ENCODE results near the gene CDKN2AIP.
"Not testable (repeated sequence)": the region's sequence is repeated elsewhere in the genome, so short reads cannot be mapped to it uniquely, and the experiment has no call there.

The CDKN2AIP gene

DNA sequence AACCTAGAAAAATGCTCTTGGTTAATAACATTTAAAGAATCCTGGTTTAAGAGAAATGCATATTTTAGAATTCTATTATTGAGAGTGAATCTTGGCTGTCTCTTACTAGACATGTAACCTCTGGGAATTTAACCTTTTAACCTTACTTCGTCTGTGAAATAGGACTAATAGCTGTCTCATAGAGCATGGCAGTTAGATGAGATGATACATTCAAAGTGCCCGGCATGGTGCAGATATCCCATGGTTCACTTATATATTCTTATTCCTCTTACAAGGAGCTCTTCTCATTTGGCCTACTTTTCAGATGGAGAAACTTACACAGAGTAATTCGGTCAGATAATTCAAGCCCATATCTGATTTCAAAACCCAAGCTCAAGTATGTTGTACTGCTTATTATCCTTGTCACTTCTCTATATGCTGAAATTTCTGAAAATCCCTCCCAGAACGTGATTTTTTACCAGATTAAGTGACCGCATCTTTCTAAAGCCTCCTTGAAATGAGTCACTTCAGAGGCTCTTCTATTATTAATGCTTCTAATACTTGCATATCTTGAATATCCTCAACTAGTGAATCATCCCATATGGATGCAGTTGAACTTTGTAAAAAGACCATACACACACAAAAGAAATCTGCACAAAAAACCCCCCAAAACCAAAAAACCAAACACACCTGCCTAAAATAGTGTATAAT is 4.9 kb downstream of the CDKN2AIP start:
- DNase-seq, result no peak

DNA sequence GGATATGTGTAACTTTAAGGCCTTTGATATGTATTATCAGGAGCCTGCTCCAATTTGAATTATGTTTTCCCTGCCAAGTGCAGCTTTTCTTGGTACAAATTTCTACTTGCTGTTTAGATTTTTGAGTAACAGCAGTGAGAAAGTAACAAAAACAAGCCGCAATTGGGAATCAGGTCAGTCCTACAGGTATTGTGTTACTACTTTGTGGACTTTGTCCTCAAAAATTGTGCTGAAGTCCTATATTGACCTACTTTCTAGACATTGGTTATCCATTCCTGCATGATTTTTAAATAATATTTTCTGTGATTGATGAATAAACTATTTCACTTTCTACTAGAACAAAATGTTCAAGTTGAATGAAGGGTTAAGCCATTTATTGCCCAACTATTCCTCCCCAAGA is 5.7 kb downstream of the CDKN2AIP start:
- no peak for DNase-seq

- peak; percentile 92 to 93 for DNase-seq
These were observed 11.2 kb downstream of the CDKN2AIP start for GRCh38 chr4:183455431-183456195.

DNA sequence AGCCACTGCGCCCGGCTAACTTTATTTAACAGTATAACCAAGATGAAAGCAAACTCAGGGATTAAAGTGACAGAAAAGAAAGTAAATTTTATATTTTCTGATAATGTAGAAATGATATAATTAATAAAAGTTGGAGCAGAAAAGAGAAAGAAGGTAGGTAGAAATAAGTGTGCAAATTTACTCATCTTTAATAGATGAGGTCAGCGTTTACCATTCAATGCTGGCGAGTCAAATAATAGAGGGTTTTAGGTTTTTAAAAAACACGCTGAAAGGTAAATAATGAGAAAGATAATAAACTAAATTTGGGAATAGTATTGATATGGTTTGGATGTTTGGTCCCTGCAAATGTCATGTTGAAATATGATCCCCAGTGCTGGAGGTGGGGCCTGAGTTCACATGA is 13.6 kb downstream of the CDKN2AIP start:
- no peak for DNase-seq

DNA sequence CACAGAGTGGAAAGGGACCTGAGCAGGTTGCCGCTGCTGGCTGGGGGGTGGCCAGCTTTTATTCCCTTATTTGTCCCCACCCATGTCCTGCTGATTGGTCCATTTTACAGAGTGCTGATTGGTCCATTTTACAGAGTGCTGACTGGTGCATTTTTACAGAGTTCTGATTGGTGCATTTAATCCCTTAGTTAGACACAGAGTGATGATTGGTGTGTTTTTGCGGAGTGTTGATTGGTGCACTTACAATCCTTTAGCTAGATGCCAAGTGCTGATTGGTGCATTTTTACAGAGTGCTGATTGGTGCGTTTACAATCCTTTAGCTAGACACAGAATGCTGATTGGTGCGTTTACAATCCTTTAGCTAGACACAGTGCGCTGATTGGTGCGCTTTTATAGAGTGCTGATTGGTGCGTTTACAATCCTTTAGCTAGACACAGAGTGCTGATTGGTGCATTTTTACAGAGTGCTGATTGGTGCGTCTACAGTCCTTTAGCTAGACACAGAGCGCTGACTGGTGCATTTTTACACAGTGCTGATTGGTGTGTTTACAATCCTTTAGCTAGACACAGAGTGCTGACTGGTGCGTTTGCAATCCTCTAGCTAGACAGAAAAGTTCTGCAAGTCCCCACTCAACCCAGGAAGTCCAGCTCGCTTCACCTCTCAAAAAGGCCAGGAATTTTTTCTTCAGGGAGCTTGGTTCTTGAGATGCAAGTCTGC is 19.6 kb downstream of the CDKN2AIP start:
- not testable (repeated sequence) for DNase-seq

GRCh38 chr4:183465879-183466278 is 21.4 kb downstream of the CDKN2AIP start:
- peak; percentile 52 to 57 for DNase-seq

DNA sequence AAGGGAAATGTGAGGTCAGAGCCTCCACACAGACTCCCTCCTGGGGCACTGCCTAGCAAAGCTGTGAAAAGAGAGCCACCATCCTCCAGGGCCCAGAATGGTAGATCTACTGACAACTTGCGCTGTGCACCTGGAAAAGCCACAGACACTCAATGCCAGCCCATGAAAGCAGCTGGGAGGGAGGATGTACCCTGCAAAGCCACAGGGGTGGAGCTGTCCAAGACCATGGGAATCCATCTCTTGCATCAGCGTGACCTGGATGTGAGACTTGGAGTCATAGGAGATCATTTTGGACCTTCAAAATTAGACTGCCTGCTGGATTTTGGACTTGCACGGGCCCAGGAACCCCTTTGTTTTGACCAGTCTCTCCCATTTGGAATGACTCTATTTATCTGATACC is 22.8 kb downstream of the CDKN2AIP start:
- no peak for DNase-seq

DNA sequence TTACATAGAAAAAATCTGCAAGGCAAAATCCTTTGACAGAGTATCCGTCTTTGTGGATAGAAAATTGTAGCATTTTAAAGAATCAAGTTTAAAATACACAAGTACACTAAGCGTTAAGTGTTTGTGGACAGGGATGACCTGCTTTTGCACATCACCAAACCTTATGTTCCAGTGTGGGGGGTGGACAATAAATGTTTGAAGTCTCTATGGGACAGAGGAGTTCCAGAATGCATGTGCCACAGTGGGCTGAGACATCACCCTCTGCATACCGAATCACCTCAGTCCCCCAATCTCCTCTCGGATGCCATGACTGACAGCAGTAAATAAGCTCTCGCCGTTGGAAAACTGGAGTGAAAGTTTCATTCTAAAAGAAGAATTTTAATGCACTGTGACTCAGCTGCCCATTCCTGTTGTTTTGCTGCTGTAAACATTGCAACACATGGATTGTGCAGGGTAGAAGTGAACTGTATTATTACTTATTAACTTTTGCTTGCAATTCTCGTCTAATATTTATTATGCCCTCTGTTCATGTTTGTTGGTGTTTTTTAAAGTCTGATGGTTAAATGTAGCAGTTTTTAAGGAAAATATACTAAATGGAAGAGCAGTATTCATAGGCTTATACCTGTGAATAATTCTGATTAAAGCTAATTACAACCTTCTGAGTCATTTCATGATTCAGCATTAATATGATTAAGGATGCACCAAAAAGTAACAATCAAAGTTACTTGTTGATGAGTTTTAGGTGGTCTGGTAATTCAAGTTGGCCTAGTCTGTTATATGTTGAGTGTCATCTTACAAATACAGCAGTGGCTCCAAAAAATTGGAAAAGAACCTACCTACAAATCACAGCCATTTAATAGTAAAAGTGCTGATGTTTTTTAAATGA is 24.0 kb downstream of the CDKN2AIP start:
- DNase-seq, result no peak

GRCh38 chr4:183469285-183469684 is 24.8 kb downstream of the CDKN2AIP start:
- DNase-seq, result no peak

GRCh38 chr4:183469936-183470335 is 25.5 kb downstream of the CDKN2AIP start:
- no peak for DNase-seq

- DNase-seq, result no peak
These were observed 26.4 kb downstream of the CDKN2AIP start for GRCh38 chr4:183470821-183471220.

DNA sequence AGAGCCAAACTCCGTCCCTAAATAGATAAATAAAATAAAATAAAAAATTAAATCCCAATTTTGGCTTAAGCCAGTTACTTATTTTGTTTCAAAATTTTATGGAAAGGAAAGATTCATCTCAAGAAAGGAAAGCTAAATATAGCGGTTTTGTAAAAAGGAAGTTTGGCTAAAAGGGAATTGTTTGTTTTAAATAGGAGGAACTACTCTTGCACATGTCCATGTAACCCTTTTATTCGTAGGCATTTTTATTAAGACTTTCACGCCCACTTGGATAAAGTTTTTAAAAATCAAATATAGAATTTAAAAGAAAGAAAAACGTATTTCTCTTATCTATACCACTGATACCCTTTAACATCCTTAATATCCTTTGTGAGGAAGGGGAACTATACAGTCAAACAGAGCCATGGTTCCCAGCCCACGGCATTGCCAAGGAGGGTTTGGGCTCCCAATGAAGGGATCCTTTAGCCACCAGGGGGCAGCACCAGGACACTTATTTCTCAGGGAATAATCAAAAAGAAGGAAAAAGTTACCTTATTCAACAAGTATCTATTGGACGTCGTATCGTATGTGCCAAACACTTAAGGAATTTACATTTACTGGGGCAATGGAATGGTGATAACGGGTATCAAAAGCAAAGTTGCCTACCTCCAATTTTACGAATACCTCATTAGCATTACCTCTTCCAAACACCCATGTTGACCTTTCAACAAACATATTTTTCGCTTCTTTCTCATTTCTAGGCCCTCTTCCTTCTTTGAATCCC is 27.7 kb downstream of the CDKN2AIP start:
- peak; percentile 75 to 77 for DNase-seq

- DNase-seq, result no peak
These were observed 33.7 kb downstream of the CDKN2AIP start for GRCh38 chr4:183478123-183478522.

GRCh38 chr4:183478926-183479325 is 34.5 kb downstream of the CDKN2AIP start:
- DNase-seq, result no peak

DNA sequence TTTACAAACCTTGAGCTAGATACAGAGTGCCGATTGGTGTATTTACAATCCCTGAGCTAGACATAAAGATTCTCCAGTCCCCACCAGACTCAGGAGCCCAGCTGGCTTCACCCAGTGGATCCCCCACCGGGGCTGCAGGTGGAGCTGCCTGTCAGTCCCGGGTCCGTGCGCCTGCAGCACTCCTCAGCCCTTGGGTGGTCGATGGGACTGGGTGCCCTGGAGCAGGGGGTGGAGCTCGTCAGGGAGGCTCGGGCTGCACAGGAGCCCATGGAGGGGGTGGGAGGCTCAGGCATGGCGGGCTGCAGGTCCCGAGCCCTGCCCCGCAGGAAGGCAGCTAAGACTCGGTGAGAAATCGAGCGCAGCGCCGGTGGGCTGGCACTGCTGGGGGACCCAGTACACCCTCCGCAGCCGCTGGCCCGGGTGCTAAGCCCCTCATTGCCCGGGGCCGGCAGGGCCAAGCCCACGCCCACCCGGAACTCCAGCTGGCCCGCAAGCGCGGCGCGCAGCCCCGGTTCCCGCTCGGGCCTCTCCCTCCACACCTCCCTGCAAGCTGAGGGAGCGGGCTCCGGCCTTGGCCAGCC is 38.2 kb downstream of the CDKN2AIP start:
- not testable (repeated sequence) for DNase-seq

DNA sequence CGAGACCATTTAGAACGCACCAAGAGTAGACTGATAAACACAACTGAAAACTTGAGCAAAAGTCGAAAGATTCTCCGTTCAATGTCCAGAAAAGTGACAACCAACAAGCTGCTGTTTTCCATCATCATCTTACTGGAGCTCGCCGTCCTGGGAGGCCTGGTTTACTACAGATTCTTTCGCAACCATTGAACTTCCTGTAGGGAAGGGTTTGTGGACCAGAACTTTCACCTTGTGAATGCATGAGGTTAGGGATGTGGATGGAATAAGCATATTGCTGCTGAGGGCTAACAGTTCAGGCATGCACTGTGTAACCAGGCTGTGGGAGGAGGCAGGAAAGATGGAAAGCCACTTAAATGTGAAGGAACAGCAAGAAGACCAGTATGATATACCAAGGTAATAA is 39.6 kb downstream of the CDKN2AIP start:
- DNase-seq, result no peak

- DNase-seq, result no peak
These were observed 41.1 kb downstream of the CDKN2AIP start for GRCh38 chr4:183485411-183486160.

DNA sequence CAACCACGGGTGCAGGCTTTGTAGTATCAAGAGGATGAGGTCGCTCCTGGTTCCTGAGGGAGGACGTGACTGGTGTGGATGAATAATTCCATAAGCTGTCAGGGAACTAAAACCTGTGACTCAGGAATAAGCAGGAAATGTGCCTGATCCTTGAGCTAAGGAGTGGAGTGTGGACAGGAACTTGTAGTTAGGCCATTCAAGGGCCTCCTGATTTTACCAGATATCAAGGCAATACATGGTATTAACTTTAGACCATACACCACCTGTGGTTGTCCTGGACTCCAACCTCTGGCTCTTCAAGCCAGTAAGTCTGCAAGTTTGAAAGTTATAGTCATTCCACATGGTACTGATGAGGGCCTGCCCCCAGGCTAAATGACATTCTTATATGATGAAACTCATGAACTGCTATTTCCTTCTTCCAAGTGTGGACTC is 48.4 kb downstream of the CDKN2AIP start:
- no peak for DNase-seq

GRCh38 chr4:183493246-183493645 is 48.8 kb downstream of the CDKN2AIP start:
- DNase-seq, result no peak

DNA sequence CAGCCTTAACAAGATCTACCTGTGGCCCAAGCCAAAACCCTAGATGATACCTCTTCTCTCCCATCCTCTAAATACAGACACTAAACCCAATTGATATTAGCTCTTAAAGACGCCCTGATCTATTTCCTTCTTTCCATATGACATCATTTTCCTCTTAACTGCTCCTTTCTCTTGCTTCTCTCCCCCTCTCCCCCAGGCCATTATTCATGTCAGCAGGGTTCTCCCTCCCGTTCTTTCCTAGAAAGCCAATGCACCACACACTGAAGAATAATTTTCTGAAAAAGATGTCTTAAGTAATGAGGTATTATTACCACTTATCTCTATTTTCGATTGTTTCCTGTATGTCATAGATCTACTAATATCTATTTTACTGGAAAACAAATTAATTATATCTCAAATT is 50.7 kb downstream of the CDKN2AIP start:
- no peak for DNase-seq

All from Kasumi-1 (cell line).